HG02759 (cell line): ENCODE measurements around the gene HSP90AB1.

ENCODE experiments used
- ATAC-seq: cut with Tn5 transposase; IDR thresholded peaks from one replicate; pipeline ENCODE4 v1.9.1; 2021; ENCODE audit warnings: mild to moderate bottlenecking, moderate library complexity; ENCODE audit not compliant: unreplicated experiment

The HSP90AB1 gene

GRCh38 chr6:44246663-44247337 is at the start of gene HSP90AB1:
TSS of gene HSP90AB1 (plus strand) at chr6:44247101. CDS start at chr6:44248630, 1,529 bp downstream.
- peak; percentile 62 for ATAC-seq

GRCh38 chr6:44198684-44199083 is 48.2 kb upstream of the HSP90AB1 start:
- no peak for ATAC-seq

- ATAC-seq, result no peak
Measured at GRCh38 chr6:44199883-44200282, 47.0 kb upstream of the HSP90AB1 start.

- ATAC-seq, result no peak
Measured at GRCh38 chr6:44201200-44201599, 45.7 kb upstream of the HSP90AB1 start.

GRCh38 chr6:44201638-44202303 is 45.1 kb upstream of the HSP90AB1 start:
- no peak for ATAC-seq

- ATAC-seq, result no peak
Measured at GRCh38 chr6:44202332-44202971, 44.4 kb upstream of the HSP90AB1 start.

GRCh38 chr6:44202972-44203750 is 43.7 kb upstream of the HSP90AB1 start:
- no peak for ATAC-seq

- ATAC-seq, result no peak
Measured at GRCh38 chr6:44203955-44204354, 42.9 kb upstream of the HSP90AB1 start.

- ATAC-seq, result no peak
Measured at GRCh38 chr6:44207966-44208365, 38.9 kb upstream of the HSP90AB1 start.

GRCh38 chr6:44211284-44211683 is 35.6 kb upstream of the HSP90AB1 start:
- no peak for ATAC-seq

- no peak for ATAC-seq
Measured at GRCh38 chr6:44214307-44214706, 32.6 kb upstream of the HSP90AB1 start.

- no peak for ATAC-seq
Measured at GRCh38 chr6:44216677-44217331, 30.1 kb upstream of the HSP90AB1 start, which contains the start of gene MYMX. TSS of gene MYMX (plus strand) at chr6:44216926. CDS start at chr6:44217472, 546 bp downstream.

- ATAC-seq, result no peak
Measured at GRCh38 chr6:44217332-44218143, 29.4 kb upstream of the HSP90AB1 start.

- ATAC-seq, result peak; percentile 65
Measured at GRCh38 chr6:44219053-44219814, 27.7 kb upstream of the HSP90AB1 start.

GRCh38 chr6:44219815-44220784 is 26.8 kb upstream of the HSP90AB1 start:
- no peak for ATAC-seq

GRCh38 chr6:44220913-44221290 is 26.0 kb upstream of the HSP90AB1 start:
- no peak for ATAC-seq

- peak; percentile 39 for ATAC-seq
Measured at GRCh38 chr6:44221291-44221960, 25.5 kb upstream of the HSP90AB1 start.
